Naive thymus-derived CD4-positive, alpha-beta T cell (primary cell): ENCODE results near the gene WFDC1. TPM values are rescaled to one million over a fixed set of nuclear protein-coding genes. Genes with fewer than 3 reads are reported as not detected.

Experiments
- ATAC-seq: fragments of 150-1000 bp; cut with Tn5 transposase; 2 replicates; pipeline ENCODE4 v1.10.0; 2021; ENCODE audit warnings: mild to moderate bottlenecking, moderate library complexity
- CTCF ChIA-PET: fragments of 350-600 bp; sonication (Branson Sonifier 250); formaldehyde crosslinking; loops from one replicate; lab custom pipeline; 2021; ENCODE audit warnings: antibody characterized with exemption; lab: Charles Lee
- POLR2A ChIA-PET: fragments of 350-600 bp; sonication (Branson Sonifier 250); formaldehyde crosslinking; loops from one replicate; lab custom pipeline; 2021; ENCODE audit warnings: antibody characterized with exemption, inconsistent platforms; lab: Charles Lee
- DNase-seq, 9 donors: peaks; one replicate each; pipeline versions ENCODE4 v3.0.0 to v3.0.0-alpha.2; 2020 to 2022; ENCODE audit warnings: mixed read lengths in 1 of 9
- H3K27ac ChIP-seq: one replicate; pipeline ENCODE4 v1.7.0; 2013; ENCODE audit warnings: mild to moderate bottlenecking, low read depth, low read length, moderate library complexity
- H3K27me3 ChIP-seq, 2 donors: one replicate each; pipeline ENCODE4 v1.7.0; 2013; ENCODE audit warnings: low read length in 2 of 2, mild to moderate bottlenecking in 2 of 2, moderate library complexity in 2 of 2; ENCODE audit not compliant: control insufficient read depth in 2 of 2, insufficient read depth in 2 of 2
- H3K36me3 ChIP-seq, 3 experiments: 1 replicate in 2 of 3; 2 replicates in 1 of 3; pipeline ENCODE4 v1.7.0; 2013; ENCODE audit warnings: low read length in 3 of 3, mild to moderate bottlenecking in 3 of 3, moderate library complexity in 1 of 3; ENCODE audit not compliant: insufficient read depth in 3 of 3, control insufficient read depth in 2 of 3
- H3K4me1 ChIP-seq, 2 donors: one replicate each; pipeline ENCODE4 v1.7.0; 2013; ENCODE audit warnings: low read length in 2 of 2, mild to moderate bottlenecking in 2 of 2, moderate library complexity in 1 of 2; ENCODE audit not compliant: control insufficient read depth in 2 of 2, insufficient read depth in 2 of 2
- H3K4me3 ChIP-seq: 2 replicates; pipeline ENCODE4 v1.7.0; 2013; ENCODE audit warnings: mild to moderate bottlenecking, low read length
- H3K9me3 ChIP-seq, 3 experiments: 1 replicate in 2 of 3; 2 replicates in 1 of 3; pipeline ENCODE4 v1.7.0; 2013; ENCODE audit warnings: low read length in 3 of 3; ENCODE audit not compliant: control insufficient read depth in 2 of 3
- H3K27ac Mint-ChIP-seq, 9 donors: one replicate each; pipeline ENCODE4 v1.8.0; 2020 to 2022; ENCODE audit warnings: mixed read lengths in 9 of 9, mild to moderate bottlenecking in 8 of 9, moderate library complexity in 5 of 9, inconsistent platforms in 2 of 9
- H3K27me3 Mint-ChIP-seq, 5 donors: one replicate each; pipeline ENCODE4 v1.8.0; 2021 to 2022; ENCODE audit warnings: mixed read lengths in 5 of 5, mild to moderate bottlenecking in 1 of 5
- H3K36me3 Mint-ChIP-seq, 5 donors: one replicate each; pipeline ENCODE4 v1.8.0; 2020 to 2022; ENCODE audit warnings: mixed read lengths in 5 of 5, mild to moderate bottlenecking in 3 of 5, inconsistent platforms in 1 of 5
- H3K4me1 Mint-ChIP-seq, 7 donors: one replicate each; pipeline ENCODE4 v1.8.0; 2020 to 2022; ENCODE audit warnings: mixed read lengths in 7 of 7, mild to moderate bottlenecking in 3 of 7, inconsistent platforms in 1 of 7
- H3K4me3 Mint-ChIP-seq, 10 donors: one replicate each; pipeline ENCODE4 v1.8.0; 2020 to 2022; ENCODE audit warnings: mild to moderate bottlenecking in 10 of 10, mixed read lengths in 10 of 10, moderate library complexity in 6 of 10, inconsistent platforms in 2 of 10
- H3K9me3 Mint-ChIP-seq, 11 donors: one replicate each; pipeline ENCODE4 v1.8.0; 2020 to 2022; ENCODE audit warnings: mixed read lengths in 11 of 11, mild to moderate bottlenecking in 4 of 11, inconsistent platforms in 1 of 11, moderate library complexity in 1 of 11
- intact Hi-C, 2 donors: fragments of 100-400 bp; cut with micrococcal nuclease; formaldehyde crosslinking; loops; one replicate each; pipeline ENCODE4 v1.15.1; 2023
- polyA plus RNA-seq, 2 donors: library from polyadenylated mRNA; unstranded; fragments of 300-500 nt; fragmentation: Illumina TruSeq; gene quantifications; one replicate each; pipeline ENCODE4 v1.2.3, GENCODE V29; 2021
- total RNA-seq, 6 experiments: library from RNA in 5 of 6; stranded (reverse) in 5 of 6; gene quantifications; 1 replicate in 5 of 6; 2 replicates in 1 of 6; pipeline ENCODE4 v1.2.3 and lab custom pipeline; 2021 to 2026

WFDC1 gene
- total and polyA plus RNA-seq, 7 experiments from 2014 or later = not detected

- CTCF ChIA-PET = no interaction called here
- no peak overlapping the region for H3K27ac ChIP-seq
Observed at GRCh38 chr16:84362471-84362941, 67.8 kb downstream of the WFDC1 start.

GRCh38 chr16:84366208-84366607 is 71.5 kb downstream of the WFDC1 start:
- ATAC-seq = no peak
- Mint-ChIP-seq H3K27ac (no peak overlapping the region), H3K36me3 (no peaks in the 10 kb centered on the region), H3K27me3 (peaks cover 39 to 54% (median 45%) of the 10 kb centered on the region in 5 donors), H3K4me3 (no peak overlapping the region), H3K9me3 (peaks cover 0 to 1% (median 0%) of the 10 kb centered on the region in 11 donors), H3K4me1 (peaks cover 6 to 28% (median 17%) of the 10 kb centered on the region in 7 donors)
- DNase-seq = peak in 1 of 9 donors; percentile 5
- H3K9me3 ChIP-seq = no peaks in the 10 kb centered on the region
- POLR2A ChIA-PET = no interaction called here
- intact Hi-C loops = no loop called here
- no peak overlapping the region for H3K27ac ChIP-seq
- H3K4me1 ChIP-seq = no peaks in the 10 kb centered on the region
- CTCF ChIA-PET = no interaction called here
- H3K36me3 ChIP-seq = no peaks in the 10 kb centered on the region
- no peaks in the 10 kb centered on the region for H3K27me3 ChIP-seq
- H3K4me3 ChIP-seq = no peak overlapping the region

More at GRCh38 chr16:84362471-84362941, 67.8 kb downstream of the WFDC1 start:
- POLR2A ChIA-PET = no interaction called here
- Histone ChIP-seq H3K4me3 (no peak overlapping the region), H3K4me1 (peaks cover 0 to 10% of the 10 kb centered on the region in 2 donors), H3K9me3 (no peaks in the 10 kb centered on the region), H3K36me3 (no peaks in the 10 kb centered on the region), H3K27me3 (no peaks in the 10 kb centered on the region)
- Mint-ChIP-seq H3K36me3 (peaks cover 0 to 5% (median 0%) of the 10 kb centered on the region in 5 donors), H3K4me3 (no peak overlapping the region), H3K27me3 (peaks cover 13 to 29% (median 20%) of the 10 kb centered on the region in 5 donors), H3K27ac (peak overlapping the region in 1 of 9 donors; percentile 52), H3K4me1 (peaks cover 15 to 44% (median 30%) of the 10 kb centered on the region in 7 donors), H3K9me3 (peaks cover 0 to 1% (median 0%) of the 10 kb centered on the region in 11 donors)
- intact Hi-C loops = no loop called here
- ATAC-seq = no peak
- no peak for DNase-seq

- ATAC-seq (no peak), DNase-seq (no peak)
- peaks cover 6 to 26% (median 17%) of the 10 kb centered on the region in 7 donors for H3K4me1 Mint-ChIP-seq
- no peak overlapping the region for H3K27ac ChIP-seq
- peaks cover 49 to 58% (median 53%) of the 10 kb centered on the region in 5 donors for H3K27me3 Mint-ChIP-seq
- ChIA-PET POLR2A (no interaction called here), CTCF (no interaction called here)
- no peak overlapping the region for H3K27ac Mint-ChIP-seq
- no peaks in the 10 kb centered on the region for H3K36me3 Mint-ChIP-seq
- H3K9me3 ChIP-seq = no peaks in the 10 kb centered on the region
- H3K36me3 ChIP-seq = no peaks in the 10 kb centered on the region
- no peaks in the 10 kb centered on the region for H3K27me3 ChIP-seq
- intact Hi-C loops = no loop called here
- H3K4me1 ChIP-seq = no peaks in the 10 kb centered on the region
- H3K4me3 Mint-ChIP-seq = peak overlapping the region in 4 of 10 donors; percentile 21 to 66 (median 38)
- H3K9me3 Mint-ChIP-seq = peaks cover 0 to 1% (median 0%) of the 10 kb centered on the region in 11 donors
- H3K4me3 ChIP-seq = no peak overlapping the region
Observed at GRCh38 chr16:84367297-84367680, 72.6 kb downstream of the WFDC1 start.

- Histone ChIP-seq H3K27ac (no peak overlapping the region), H3K27me3 (no peaks in the 10 kb centered on the region), H3K4me1 (no peaks in the 10 kb centered on the region), H3K4me3 (no peak overlapping the region), H3K36me3 (no peaks in the 10 kb centered on the region), H3K9me3 (no peaks in the 10 kb centered on the region)
- Mint-ChIP-seq H3K27ac (no peak overlapping the region), H3K9me3 (peaks cover 0 to 1% (median 0%) of the 10 kb centered on the region in 11 donors), H3K4me1 (peaks cover 6 to 26% (median 17%) of the 10 kb centered on the region in 7 donors), H3K36me3 (no peaks in the 10 kb centered on the region), H3K27me3 (peaks cover 49 to 58% (median 53%) of the 10 kb centered on the region in 5 donors), H3K4me3 (peak overlapping the region in 3 of 10 donors; percentile 21 to 66 (median 45))
- CTCF ChIA-PET = no interaction called here
- no peak for DNase-seq
- POLR2A ChIA-PET = no interaction called here
- ATAC-seq = no peak
- intact Hi-C loops = no loop called here
Observed at GRCh38 chr16:84367750-84368307, 73.2 kb downstream of the WFDC1 start.

- Mint-ChIP-seq H3K27me3 (peaks cover 49 to 58% (median 56%) of the 10 kb centered on the region in 5 donors), H3K4me3 (peak within 1 kb of the TSS in 8 of 10 donors; percentile 7 to 71 (median 44)), H3K27ac (no peak within 1 kb of the TSS), H3K36me3 (no peaks in the 10 kb centered on the region), H3K9me3 (peaks cover 0 to 1% (median 0%) of the 10 kb centered on the region in 11 donors), H3K4me1 (peaks cover 6 to 26% (median 17%) of the 10 kb centered on the region in 7 donors)
- no peaks in the 10 kb centered on the region for H3K4me1 ChIP-seq
- no peak within 1 kb of the TSS for H3K27ac ChIP-seq
- DNase-seq (no peak), ATAC-seq (no peak)
- intact Hi-C loops = no loop called here
- no peak within 1 kb of the TSS for H3K4me3 ChIP-seq
- CTCF ChIA-PET = interaction anchor here (0.7 kb wide), 1 partner anchor 139 kb away, joined by 3 read pairs; no protein-coding TSS in a partner anchor
- POLR2A ChIA-PET = no interaction called here
- H3K36me3 ChIP-seq = no peaks in the 10 kb centered on the region
- H3K27me3 ChIP-seq = no peaks in the 10 kb centered on the region
- H3K9me3 ChIP-seq = no peaks in the 10 kb centered on the region
Observed at GRCh38 chr16:84368308-84368996, 73.8 kb downstream of the WFDC1 start, which contains the start of gene ATP2C2. ATP2C2 (plus strand) TSS chr16:84368538; CDS start chr16:84368616, 78 bp downstream.

- H3K9me3 Mint-ChIP-seq = no peaks in the 10 kb centered on the region
- H3K4me3 Mint-ChIP-seq = peak overlapping the region in 3 of 10 donors; percentile 44 to 71 (median 59)
- H3K4me3 ChIP-seq = no peak overlapping the region
- no peak overlapping the region for H3K27ac Mint-ChIP-seq
- H3K36me3 ChIP-seq = no peaks in the 10 kb centered on the region
- peaks cover 6 to 26% (median 17%) of the 10 kb centered on the region in 7 donors for H3K4me1 Mint-ChIP-seq
- intact Hi-C loops = no loop called here
- no peaks in the 10 kb centered on the region for H3K36me3 Mint-ChIP-seq
- POLR2A ChIA-PET = no interaction called here
- H3K9me3 ChIP-seq = no peaks in the 10 kb centered on the region
- DNase-seq = no peak
- H3K27me3 ChIP-seq = no peaks in the 10 kb centered on the region
- peaks cover 51 to 59% (median 56%) of the 10 kb centered on the region in 5 donors for H3K27me3 Mint-ChIP-seq
- CTCF ChIA-PET = interaction anchor here (0.7 kb wide), 1 partner anchor 139 kb away, joined by 3 read pairs; no protein-coding TSS in a partner anchor
- no peak for ATAC-seq
- no peaks in the 10 kb centered on the region for H3K4me1 ChIP-seq
- H3K27ac ChIP-seq = no peak overlapping the region
Observed at GRCh38 chr16:84369105-84369504, 74.4 kb downstream of the WFDC1 start.
